Stimulated activated CD8-positive, alpha-beta memory T cell treated with anti-CD3 and anti-CD28 coated beads, Interleukin-7, amount 100 ng/mL, for 1 hour (primary cell): ENCODE results near the gene TMEM272.

Experiments used
- DNase-seq, 2 donors: peaks; one replicate each; pipeline ENCODE4 v3.0.0-alpha.2; 2020; ENCODE audit warnings: low read depth in 2 of 2

Gene TMEM272

DNA sequence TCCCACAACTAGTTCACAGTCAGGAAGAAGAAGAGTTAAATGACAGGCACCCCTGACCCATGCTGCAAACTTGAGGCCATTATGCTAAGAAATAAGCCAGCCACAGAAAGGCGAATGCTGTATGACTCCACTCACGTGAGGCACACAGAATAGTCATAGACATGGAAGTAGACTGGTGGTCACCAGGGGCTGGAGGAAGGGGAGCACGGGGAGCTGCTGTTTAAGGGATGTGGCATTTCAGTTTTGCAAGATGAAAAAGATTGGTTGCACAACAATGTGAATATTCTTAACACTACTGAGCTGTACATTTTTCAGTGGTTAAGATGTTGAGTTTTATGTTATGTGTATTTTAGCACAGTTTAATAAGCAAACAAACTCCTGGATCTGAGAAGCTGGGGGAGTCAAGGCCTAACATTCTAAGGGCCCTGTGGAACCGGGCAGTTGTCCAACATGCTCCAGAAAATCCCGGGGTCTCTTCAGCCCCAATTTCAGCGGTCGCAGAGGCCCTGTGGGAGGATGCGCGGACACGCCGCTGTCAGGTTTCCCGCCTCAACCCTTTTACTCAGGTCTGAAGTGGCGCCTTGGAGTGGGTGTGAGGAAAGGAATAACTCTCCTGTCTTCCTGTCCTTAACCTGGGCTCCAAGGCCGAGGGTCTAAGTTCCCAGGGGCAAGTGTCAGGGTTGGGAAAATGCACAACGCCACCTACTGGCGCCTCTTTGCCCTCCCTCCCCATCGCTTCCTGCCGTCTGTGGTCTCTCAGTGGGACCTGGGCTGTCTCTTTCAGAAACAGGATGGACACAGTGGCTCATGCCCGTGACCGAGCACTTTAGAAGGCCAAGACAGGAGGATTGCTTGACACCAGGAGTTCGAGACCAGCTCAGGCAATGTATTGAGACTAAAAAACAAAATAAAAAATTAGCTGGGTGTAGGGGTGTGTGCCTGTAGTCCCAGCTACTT lies 4.4 kb upstream of the TMEM272 start:
- DNase-seq, result no peak

DNA sequence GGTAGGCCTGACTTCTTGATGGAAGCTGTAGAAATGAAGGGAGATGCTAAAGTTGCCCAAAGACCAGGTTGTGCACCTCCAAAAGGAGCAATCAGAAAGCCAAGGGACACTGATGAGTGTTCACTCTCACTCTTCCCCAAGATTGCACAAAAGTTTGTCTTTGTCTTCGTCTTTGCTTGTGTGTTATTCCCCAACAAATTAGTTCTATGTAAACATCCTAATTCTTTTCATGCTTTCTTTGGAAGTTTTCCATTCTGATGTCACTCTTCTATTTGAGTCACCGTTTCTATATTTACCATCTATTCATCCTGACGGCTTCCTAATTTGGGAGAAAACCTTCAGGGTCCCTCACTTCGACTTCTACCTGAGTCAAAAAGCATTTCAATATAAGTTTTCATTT lies 3.7 kb upstream of the TMEM272 start:
- no peak for DNase-seq

GRCh38 chr13:51846756-51847155 lies 1.8 kb upstream of the TMEM272 start:
- no peak for DNase-seq

DNA sequence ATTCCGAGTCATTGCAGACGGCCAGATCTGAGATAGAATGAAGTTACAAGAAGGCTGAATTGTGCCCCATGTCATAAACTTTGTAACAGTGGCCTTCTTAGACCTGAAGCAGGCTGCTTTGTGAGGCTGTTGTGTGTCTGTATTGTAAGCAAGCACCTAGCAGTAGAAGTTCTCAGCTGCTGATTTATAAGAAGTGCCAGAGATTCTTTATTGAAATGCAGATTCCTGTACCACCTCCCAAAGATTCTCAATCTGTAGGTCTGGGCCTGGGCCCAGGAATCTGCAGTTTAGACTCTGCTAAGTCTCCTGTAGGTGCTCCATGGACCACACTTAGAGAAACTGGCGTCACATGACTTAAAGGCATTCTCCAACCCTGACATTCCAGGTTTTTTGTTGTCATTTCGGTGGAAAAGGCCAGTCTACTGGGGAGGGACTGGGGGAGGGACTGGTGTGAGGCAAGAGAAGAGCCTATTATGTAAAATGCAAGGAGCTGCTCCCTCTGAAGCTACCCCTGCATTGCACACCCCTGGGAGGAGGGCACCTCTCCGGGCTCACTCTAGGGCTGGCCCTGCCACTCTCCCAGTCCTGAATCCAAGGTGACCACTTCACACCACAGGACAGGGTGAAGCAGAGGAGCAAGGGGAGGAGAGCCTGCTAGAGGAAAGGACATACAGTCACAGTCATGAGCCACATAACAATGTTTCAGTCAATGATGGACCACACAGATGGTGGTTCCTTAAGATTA lies 769 bp upstream of the TMEM272 start:
- no peak for DNase-seq

DNA sequence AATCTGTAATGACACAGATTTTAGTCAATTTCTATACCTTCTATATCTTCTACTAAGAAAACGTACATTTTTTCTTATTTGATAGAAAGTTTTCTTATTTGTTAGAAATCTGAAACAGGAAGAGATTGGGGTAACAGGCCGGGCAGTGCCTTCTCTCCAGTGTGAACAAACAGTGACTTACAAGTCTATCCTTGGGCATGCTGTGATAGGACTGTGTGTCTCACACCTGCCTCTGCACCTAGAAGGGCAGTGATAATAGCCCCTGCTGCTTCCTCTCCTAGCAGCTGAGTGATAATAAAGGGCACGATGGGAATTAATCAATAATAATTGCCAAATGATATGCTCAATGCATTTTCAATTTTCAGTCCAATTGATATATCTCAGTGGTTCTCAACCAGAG lies 1.4 kb downstream of the TMEM272 start:
- DNase-seq, result no peak

DNA sequence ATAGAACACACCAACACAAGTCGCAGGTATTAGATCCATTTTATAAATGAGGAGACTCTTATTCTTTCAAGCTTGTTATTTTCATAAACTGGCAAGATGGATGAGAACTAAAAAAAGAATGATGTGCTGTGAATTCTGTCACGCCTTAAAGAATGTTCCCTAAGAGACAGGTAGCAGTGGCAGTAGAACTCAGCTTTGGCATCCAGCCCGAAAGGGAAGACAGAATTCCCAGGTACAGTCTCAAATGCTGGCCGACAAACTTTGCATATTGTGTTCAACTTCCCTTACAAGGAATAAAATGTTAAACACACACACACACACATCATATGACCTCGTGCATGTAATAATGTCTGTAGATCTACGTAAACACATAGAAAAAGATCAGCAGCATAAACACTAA lies 3.2 kb downstream of the TMEM272 start:
- no peak for DNase-seq

DNA sequence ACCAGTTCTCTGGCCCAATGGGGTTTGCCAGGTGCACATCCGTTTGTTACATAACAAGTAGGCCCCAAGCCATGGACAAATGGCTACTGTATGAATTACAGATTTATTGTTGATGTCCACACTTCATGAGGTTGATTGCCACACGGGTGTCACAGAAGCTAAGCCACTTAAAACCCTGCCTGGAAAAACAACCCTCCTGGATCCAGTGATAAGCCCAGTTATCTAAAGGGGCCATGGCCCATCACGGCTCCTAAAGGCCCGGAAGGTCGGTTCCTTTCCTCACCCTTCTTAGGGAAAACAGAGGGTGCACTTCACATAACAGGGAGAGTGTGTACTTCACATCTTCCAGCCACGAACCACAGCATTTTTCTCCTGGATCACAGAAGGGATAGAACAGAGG lies 4.1 kb downstream of the TMEM272 start:
- no peak for DNase-seq

DNA sequence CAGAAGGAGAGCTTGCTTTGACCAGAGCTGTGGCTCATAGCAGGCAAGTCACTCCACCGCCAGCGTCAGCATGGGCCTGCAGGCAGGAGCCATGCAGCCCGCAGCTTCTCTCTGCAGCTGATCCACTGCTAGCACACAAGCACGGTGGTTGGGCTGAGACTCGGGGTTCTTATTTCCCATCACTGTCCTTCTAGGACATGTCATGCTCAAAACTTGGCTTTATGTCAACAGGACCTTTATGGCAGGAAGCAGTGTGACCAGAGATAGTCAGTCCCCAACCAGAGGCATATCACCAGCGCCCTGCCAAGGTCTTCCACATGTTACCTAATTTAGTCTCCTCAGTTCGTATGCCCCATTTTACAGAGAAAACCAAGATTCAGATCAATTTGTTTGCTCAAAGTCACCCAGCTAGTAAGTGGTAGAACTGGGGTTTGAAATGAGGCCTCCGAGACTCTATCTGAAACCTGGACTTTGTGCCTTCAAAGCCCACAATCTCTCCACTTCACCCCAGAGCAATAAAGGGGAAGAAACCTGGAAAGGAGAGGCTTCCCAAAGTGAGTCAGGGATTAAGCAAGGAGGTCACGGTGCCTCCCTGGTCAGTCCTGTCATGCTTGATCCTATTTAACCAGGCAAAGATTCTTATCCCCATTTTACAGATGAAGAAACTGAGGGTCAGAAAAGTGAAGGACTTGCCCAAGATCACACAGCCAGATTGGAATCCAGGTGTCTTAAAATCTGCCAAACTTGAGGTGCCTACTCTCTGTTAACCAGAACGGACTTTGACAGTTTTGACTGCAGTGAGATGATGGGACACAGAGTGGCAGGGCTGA lies 5.1 kb downstream of the TMEM272 start:
- DNase-seq, result no peak

GRCh38 chr13:51838240-51838846 lies 6.6 kb downstream of the TMEM272 start:
- no peak for DNase-seq

- DNase-seq, result no peak
Observed at GRCh38 chr13:51837016-51837415, 8.0 kb downstream of the TMEM272 start.

DNA sequence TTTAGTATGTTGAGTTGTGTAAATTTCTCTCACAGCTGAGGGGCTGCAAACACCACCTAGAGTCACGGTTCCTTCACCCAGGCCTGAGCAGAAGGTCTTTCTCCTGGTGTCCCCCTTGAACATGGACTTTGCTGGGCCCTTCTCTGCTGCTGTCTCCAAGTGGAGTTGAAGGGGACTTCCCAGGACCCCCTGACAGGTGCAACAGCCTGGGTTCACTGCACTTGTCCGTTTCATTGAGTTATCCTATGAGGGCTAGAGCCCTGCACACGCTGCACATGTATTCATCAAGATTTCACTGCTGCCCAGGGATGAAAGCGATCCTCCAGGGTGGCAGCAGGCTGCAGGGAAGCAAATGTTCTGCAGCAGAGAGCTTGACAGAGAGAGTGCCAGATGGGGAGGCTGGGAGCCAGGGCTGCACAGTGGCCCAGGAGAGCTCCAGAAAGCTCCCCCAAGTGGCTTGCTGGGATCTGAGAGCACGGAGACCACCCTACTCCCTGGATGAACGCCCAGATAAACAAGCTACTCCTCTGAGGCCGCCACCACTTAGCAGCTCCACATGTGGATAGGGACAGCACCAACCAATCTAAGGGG lies 10.3 kb downstream of the TMEM272 start:
- DNase-seq, result no peak

- no peak for DNase-seq
Observed at GRCh38 chr13:51833980-51834379, 11.0 kb downstream of the TMEM272 start.

DNA sequence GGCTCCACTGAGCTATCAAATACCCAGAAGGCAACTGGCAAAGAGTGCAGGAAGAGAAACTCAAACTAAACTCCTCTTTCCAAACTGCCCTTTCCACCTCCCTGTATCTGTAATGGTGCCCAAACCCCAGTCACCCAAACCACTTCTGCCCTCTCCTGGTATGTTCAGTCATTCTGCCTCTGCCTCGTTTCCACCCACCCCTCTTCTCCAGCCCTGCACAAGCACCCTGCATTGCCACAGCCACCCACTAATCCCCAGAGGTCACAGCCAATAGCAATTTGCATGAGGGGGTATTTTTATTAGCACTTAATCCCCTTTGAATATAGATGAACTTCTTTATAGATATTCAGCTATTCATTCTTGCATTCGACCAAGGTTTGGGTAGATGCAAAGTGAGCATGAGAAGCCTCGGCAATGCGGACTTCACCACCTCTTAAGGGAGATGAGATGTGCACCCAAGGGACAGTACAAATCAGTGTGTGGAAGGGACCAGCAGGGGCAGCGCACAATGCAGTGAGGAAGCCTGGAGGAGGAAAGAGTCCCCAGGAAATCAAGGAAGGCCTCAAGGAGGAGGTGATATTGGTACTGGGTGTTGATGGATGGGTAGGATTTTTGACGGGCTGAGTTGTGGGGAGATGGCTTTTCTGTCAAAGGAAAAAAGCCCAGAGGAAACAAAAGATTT lies 12.4 kb downstream of the TMEM272 start:
- peak in 1 of 2 donors; percentile 24 for DNase-seq

DNA sequence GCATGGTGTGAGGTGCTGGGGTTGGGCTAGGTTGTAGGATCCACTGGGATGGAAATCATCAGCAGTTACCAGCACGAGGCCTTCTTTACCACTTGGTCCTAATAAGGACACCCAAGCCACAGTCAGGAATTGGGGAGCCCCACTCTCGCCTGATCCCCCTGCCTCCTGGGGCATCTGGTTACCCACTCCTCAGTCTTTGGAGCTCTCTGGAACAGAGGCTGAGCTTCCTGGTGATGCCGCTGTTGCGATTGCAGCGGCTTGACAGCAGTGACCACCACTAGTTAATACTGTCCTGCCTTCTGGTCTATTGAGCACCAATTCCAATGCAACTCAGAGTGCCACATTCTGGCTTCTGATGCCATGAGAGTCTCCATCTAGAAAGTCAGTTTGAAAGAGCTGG lies 13.5 kb downstream of the TMEM272 start:
- DNase-seq, result no peak

- DNase-seq, result no peak
Observed at GRCh38 chr13:51829568-51829899, 15.4 kb downstream of the TMEM272 start.

GRCh38 chr13:51828730-51829567 lies 16.0 kb downstream of the TMEM272 start:
- no peak for DNase-seq

- DNase-seq, result no peak
Observed at GRCh38 chr13:51827254-51827653, 17.7 kb downstream of the TMEM272 start.

- no peak for DNase-seq
Observed at GRCh38 chr13:51826606-51827005, 18.4 kb downstream of the TMEM272 start.

DNA sequence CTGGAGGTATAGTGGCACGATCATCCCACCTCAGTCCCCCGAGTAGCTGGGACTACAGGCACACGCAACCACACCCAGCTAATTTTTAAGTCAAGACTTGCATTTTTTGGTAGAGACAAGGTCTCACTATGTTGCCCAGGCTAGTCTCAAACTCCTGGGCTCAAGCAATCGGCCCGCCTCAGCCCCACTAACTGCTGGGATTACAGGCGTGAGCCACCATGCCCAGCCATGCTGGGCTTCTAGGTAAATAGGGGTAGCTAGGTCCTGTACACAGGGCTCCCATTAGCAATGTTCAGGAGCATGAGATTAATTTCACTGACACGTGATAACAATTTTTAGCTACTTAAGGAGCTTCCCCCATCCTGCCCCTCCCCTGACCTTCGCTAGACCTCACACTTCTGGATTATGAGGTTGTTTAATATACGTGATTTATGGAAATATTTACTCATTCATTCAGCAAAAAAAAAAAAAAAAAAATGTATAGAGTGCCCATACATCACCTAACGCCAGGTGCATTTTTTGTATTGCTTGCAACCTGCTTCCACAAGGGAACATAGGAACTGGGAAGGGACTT lies 19.2 kb downstream of the TMEM272 start:
- DNase-seq, result no peak
